HEK293 (cell line): ENCODE results near the gene MYH11.
A peak's percentile ranks its signal among the peaks of the same experiment; 100 is the strongest.

Experiments
- CTCF ChIA-PET: fragments of 350-600 bp; formaldehyde crosslinking; extraction: SDS; loops from one replicate; lab custom pipeline; 2021; ENCODE audit warnings: antibody characterized with exemption; lab: Yijun Ruan, JAX
- POLR2A ChIA-PET: fragments of 300-600 bp; formaldehyde crosslinking; extraction: SDS; loops from one replicate; lab custom pipeline; 2020; ENCODE audit warnings: antibody characterized with exemption, inconsistent platforms; lab: Yijun Ruan, JAX
- H3K27ac ChIP-seq: fragments of 200-500 bp; sonication (Bioruptor generic); 2 replicates; pipeline ENCODE4 v1.5.1; 2014; ENCODE audit warnings: low read depth, low read length, control low read depth, inconsistent platforms; ENCODE audit errors: extremely low read depth
- H3K36me3 ChIP-seq, 2 experiments: fragments of 200-500 bp in 1 of 2; sonication (Bioruptor generic) in 1 of 2; 1 replicate in 1 of 2; 2 replicates in 1 of 2; pipeline ENCODE4 v1.5.1; 2014 to 2017; ENCODE audit warnings: inconsistent platforms in 2 of 2, low read length in 2 of 2; ENCODE audit not compliant: control insufficient read depth in 2 of 2, insufficient read depth in 1 of 2
- H3K4me1 ChIP-seq: fragments of 200-500 bp; sonication (Bioruptor generic); 2 replicates; pipeline ENCODE4 v1.5.1; 2014; ENCODE audit warnings: mild to moderate bottlenecking, low read length, inconsistent platforms; ENCODE audit not compliant: control insufficient read depth, insufficient read depth
- H3K4me3 ChIP-seq: 2 replicates; pipeline ENCODE4 v1.5.1; 2011; ENCODE audit warnings: low read depth, mild to moderate bottlenecking, control low read depth, low read length, moderate library complexity
- H3K9me3 ChIP-seq: fragments of 200-500 bp; sonication (Bioruptor generic); 2 replicates; pipeline ENCODE4 v1.5.1; 2014; ENCODE audit warnings: low read depth, low read length, inconsistent platforms; ENCODE audit not compliant: control insufficient read depth, insufficient read depth
- BCL11A ChIP-seq: fragments of 450-650 bp; formaldehyde crosslinking; IDR thresholded peaks from 2 replicates; pipeline ENCODE4 v1.5.1; 2016; ENCODE audit warnings: low read depth, missing biosample characterization, missing genetic modification characterization
- IKZF3 ChIP-seq: fragments of 450-650 bp; IDR thresholded peaks from 2 replicates; pipeline ENCODE4 v1.5.0; 2018; ENCODE audit warnings: missing biosample characterization, mild to moderate bottlenecking, missing genetic modification characterization, moderate library complexity
- MEIS1 ChIP-seq: sonication (generic); formaldehyde crosslinking; IDR thresholded peaks from 2 replicates; pipeline ENCODE4 v1.8.1; 2022; ENCODE audit warnings: missing genetic modification reagents, mild to moderate bottlenecking, borderline replicate concordance
- SETDB1 ChIP-seq: IDR thresholded peaks from one replicate; pipeline ENCODE4 v1.6.1; 2017; ENCODE audit warnings: mild to moderate bottlenecking, low read length, moderate library complexity, mixed read lengths; ENCODE audit not compliant: insufficient read length
- TCF7L2 ChIP-seq: IDR thresholded peaks from 2 replicates; pipeline ENCODE4 v1.6.1; 2011; ENCODE audit warnings: low read depth, mild to moderate bottlenecking, inconsistent platforms, low read length, moderate library complexity, borderline replicate concordance
- ZEB2 ChIP-seq: fragments of 450-650 bp; formaldehyde crosslinking; IDR thresholded peaks from 2 replicates; pipeline ENCODE4 v1.5.1; 2016; ENCODE audit warnings: missing biosample characterization, missing genetic modification characterization
- ZNF132 ChIP-seq: fragments of 450-650 bp; formaldehyde crosslinking; IDR thresholded peaks from 2 replicates; pipeline ENCODE4 v1.5.1; 2017; ENCODE audit warnings: missing biosample characterization, missing genetic modification characterization, borderline replicate concordance
- ZNF155 ChIP-seq: fragments of 450-650 bp; formaldehyde crosslinking; IDR thresholded peaks from 2 replicates; pipeline ENCODE4 v1.5.1; 2016; ENCODE audit warnings: missing biosample characterization, missing genetic modification characterization
- ZNF223 ChIP-seq: fragments of 450-650 bp; formaldehyde crosslinking; IDR thresholded peaks from 2 replicates; pipeline ENCODE4 v1.5.1; 2016; ENCODE audit warnings: missing biosample characterization, missing genetic modification characterization
- ZNF239 ChIP-seq: fragments of 450-650 bp; formaldehyde crosslinking; IDR thresholded peaks from 2 replicates; pipeline ENCODE4 v1.5.1; 2016; ENCODE audit warnings: missing biosample characterization, missing genetic modification characterization
- ZNF366 ChIP-seq: fragments of 450-650 bp; formaldehyde crosslinking; conservative IDR thresholded peaks from 2 replicates; pipeline ENCODE4 v1.5.1; 2016; ENCODE audit warnings: missing biosample characterization, missing genetic modification characterization
- ZNF37A ChIP-seq: fragments of 450-650 bp; IDR thresholded peaks from 2 replicates; pipeline ENCODE4 v1.5.1; 2018; ENCODE audit warnings: missing biosample characterization, missing genetic modification characterization
- ZNF529 ChIP-seq: fragments of 450-650 bp; formaldehyde crosslinking; IDR thresholded peaks from 2 replicates; pipeline ENCODE4 v1.5.1; 2017; ENCODE audit warnings: missing genetic modification characterization, missing biosample characterization; ENCODE audit not compliant: insufficient replicate concordance
- ZNF548 ChIP-seq: fragments of 450-650 bp; formaldehyde crosslinking; IDR thresholded peaks from 2 replicates; pipeline ENCODE4 v1.5.1; 2016; ENCODE audit warnings: missing biosample characterization, missing genetic modification characterization
- ZNF560 ChIP-seq: fragments of 450-650 bp; formaldehyde crosslinking; IDR thresholded peaks from 2 replicates; pipeline ENCODE4 v1.5.1; 2017; ENCODE audit warnings: missing biosample characterization, missing genetic modification characterization, borderline replicate concordance
- ZNF626 ChIP-seq: fragments of 450-650 bp; sonication (Bioruptor Pico); formaldehyde crosslinking; IDR thresholded peaks from 2 replicates; pipeline ENCODE4 v1.5.1; 2018; ENCODE audit warnings: missing biosample characterization, missing genetic modification characterization, inconsistent platforms
- ZNF664 ChIP-seq: fragments of 450-650 bp; formaldehyde crosslinking; IDR thresholded peaks from 2 replicates; pipeline ENCODE4 v1.5.1; 2016; ENCODE audit warnings: missing biosample characterization, missing genetic modification characterization
- ZNF670 ChIP-seq: fragments of 450-650 bp; formaldehyde crosslinking; IDR thresholded peaks from 2 replicates; pipeline ENCODE4 v1.5.1; 2016; ENCODE audit warnings: missing biosample characterization, missing genetic modification characterization, low read depth
- TF ChIP-seq, protein P1 (sequence below): fragments of 450-650 bp; formaldehyde crosslinking; IDR thresholded peaks from 2 replicates; pipeline ENCODE4 v1.5.1; 2016; ENCODE audit warnings: missing biosample characterization, missing genetic modification characterization
- TF ChIP-seq, protein P2 (sequence below): fragments of 450-650 bp; formaldehyde crosslinking; IDR thresholded peaks from 2 replicates; pipeline ENCODE4; 2016; ENCODE audit warnings: missing biosample characterization, missing genetic modification characterization
- TF ChIP-seq, protein P3 (sequence below): fragments of 450-650 bp; formaldehyde crosslinking; IDR thresholded peaks from 2 replicates; pipeline ENCODE4 v1.5.1; 2016; ENCODE audit warnings: missing biosample characterization, missing genetic modification characterization
- TF ChIP-seq, protein P4 (sequence below): fragments of 450-650 bp; formaldehyde crosslinking; IDR thresholded peaks from 2 replicates; pipeline ENCODE4 v1.5.1; 2016; ENCODE audit warnings: missing biosample characterization, missing genetic modification characterization, low read depth

Gene MYH11

DNA sequence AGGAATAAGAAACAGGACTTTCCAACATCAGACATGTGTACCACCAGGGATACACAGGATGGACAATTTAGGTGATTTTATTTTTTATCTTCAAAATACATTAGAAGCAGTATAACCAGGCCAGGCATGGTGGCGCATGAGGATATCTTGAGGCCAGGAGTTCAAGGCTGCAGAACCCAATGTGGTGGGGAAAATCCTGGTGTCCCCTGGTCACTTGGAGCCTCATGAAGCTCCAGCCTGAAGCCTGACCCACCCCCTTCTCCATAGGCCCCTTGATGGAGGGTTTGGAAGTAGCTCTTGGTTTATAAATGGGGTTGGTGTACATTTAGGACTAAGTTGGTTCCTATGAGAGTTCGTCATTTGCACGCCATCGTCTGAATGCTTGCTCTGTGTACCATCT lies 88.6 kb downstream of the MYH11 start:
- ChIA-PET CTCF (no interaction called here), POLR2A (no interaction called here)
- Histone ChIP-seq H3K9me3 (no peaks in the 10 kb centered on the region), H3K36me3 (no peaks in the 10 kb centered on the region), H3K4me1 (no peaks in the 10 kb centered on the region), H3K27ac (no peak overlapping the region), H3K4me3 (no peak overlapping the region)
- TF ChIP-seq ZNF670 (tag by site-specific recombination), result no peak
- TF ChIP-seq, protein P1, sequence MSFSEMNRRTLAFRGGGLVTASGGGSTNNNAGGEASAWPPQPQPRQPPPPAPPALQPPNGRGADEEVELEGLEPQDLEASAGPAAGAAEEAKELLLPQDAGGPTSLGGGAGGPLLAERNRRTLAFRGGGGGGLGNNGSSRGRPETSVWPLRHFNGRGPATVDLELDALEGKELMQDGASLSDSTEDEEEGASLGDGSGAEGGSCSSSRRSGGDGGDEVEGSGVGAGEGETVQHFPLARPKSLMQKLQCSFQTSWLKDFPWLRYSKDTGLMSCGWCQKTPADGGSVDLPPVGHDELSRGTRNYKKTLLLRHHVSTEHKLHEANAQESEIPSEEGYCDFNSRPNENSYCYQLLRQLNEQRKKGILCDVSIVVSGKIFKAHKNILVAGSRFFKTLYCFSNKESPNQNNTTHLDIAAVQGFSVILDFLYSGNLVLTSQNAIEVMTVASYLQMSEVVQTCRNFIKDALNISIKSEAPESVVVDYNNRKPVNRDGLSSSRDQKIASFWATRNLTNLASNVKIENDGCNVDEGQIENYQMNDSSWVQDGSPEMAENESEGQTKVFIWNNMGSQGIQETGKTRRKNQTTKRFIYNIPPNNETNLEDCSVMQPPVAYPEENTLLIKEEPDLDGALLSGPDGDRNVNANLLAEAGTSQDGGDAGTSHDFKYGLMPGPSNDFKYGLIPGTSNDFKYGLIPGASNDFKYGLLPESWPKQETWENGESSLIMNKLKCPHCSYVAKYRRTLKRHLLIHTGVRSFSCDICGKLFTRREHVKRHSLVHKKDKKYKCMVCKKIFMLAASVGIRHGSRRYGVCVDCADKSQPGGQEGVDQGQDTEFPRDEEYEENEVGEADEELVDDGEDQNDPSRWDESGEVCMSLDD (tag by site-specific recombination), result no peak
- no peak for TF ChIP-seq SETDB1
- TF ChIP-seq, protein P2, sequence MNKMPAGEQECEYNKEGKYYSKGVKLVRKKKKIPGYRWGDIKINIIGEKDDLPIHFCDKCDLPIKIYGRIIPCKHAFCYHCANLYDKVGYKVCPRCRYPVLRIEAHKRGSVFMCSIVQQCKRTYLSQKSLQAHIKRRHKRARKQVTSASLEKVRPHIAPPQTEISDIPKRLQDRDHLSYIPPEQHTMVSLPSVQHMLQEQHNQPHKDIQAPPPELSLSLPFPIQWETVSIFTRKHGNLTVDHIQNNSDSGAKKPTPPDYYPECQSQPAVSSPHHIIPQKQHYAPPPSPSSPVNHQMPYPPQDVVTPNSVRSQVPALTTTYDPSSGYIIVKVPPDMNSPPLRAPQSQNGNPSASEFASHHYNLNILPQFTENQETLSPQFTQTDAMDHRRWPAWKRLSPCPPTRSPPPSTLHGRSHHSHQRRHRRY (tag by site-specific recombination), result no peak
- TF ChIP-seq, protein P3, sequence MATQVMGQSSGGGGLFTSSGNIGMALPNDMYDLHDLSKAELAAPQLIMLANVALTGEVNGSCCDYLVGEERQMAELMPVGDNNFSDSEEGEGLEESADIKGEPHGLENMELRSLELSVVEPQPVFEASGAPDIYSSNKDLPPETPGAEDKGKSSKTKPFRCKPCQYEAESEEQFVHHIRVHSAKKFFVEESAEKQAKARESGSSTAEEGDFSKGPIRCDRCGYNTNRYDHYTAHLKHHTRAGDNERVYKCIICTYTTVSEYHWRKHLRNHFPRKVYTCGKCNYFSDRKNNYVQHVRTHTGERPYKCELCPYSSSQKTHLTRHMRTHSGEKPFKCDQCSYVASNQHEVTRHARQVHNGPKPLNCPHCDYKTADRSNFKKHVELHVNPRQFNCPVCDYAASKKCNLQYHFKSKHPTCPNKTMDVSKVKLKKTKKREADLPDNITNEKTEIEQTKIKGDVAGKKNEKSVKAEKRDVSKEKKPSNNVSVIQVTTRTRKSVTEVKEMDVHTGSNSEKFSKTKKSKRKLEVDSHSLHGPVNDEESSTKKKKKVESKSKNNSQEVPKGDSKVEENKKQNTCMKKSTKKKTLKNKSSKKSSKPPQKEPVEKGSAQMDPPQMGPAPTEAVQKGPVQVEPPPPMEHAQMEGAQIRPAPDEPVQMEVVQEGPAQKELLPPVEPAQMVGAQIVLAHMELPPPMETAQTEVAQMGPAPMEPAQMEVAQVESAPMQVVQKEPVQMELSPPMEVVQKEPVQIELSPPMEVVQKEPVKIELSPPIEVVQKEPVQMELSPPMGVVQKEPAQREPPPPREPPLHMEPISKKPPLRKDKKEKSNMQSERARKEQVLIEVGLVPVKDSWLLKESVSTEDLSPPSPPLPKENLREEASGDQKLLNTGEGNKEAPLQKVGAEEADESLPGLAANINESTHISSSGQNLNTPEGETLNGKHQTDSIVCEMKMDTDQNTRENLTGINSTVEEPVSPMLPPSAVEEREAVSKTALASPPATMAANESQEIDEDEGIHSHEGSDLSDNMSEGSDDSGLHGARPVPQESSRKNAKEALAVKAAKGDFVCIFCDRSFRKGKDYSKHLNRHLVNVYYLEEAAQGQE, result no peak
- no peak for TF ChIP-seq ZNF37A (tag by site-specific recombination)
- TF ChIP-seq TCF7L2, result no peak
- no peak for TF ChIP-seq ZEB2
- TF ChIP-seq ZNF132, result no peak
- TF ChIP-seq MEIS1 (CRISPR knock-in tag), result no peak
- TF ChIP-seq ZNF223 (tag by site-specific recombination), result no peak
- TF ChIP-seq BCL11A, result no peak
- TF ChIP-seq ZNF664 (tag by site-specific recombination), result no peak
- TF ChIP-seq ZNF239, result no peak
- TF ChIP-seq ZNF560, result no peak
- no peak for TF ChIP-seq ZNF529 (tag by site-specific recombination)
- TF ChIP-seq IKZF3, result no peak
- TF ChIP-seq ZNF155 (tag by site-specific recombination), result no peak
- TF ChIP-seq, all 188 proteins: peak for 0

DNA sequence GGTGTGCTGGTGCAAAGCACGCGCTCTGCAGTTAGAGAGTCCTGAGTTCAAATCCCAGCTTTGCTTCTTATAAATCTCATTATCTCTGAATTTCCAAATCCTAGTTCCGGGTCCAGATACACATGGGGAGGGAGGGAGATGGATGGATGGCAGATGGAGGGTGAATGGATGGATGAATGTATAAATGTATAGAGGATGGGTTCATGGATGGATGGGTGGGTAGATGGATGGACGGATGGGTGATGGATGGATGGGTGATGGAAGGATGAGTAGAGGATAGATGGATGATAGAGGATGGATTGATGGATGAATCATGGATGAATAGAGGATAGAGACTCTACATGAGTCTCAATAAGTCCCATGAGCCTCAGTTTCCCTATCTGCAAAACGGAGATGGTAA lies 89.9 kb downstream of the MYH11 start:
- no peaks in the 10 kb centered on the region for H3K4me1 ChIP-seq
- no peaks in the 10 kb centered on the region for H3K36me3 ChIP-seq
- ChIA-PET CTCF (interaction anchor here (0.6 to 1.4 kb wide), 4 partner anchors 21 to 360 kb away, joined by 3 to 6 read pairs (median 4); no protein-coding TSS in a partner anchor), POLR2A (no interaction called here)
- TF ChIP-seq ZNF132, result no peak
- TF ChIP-seq ZNF626 (tag by site-specific recombination), result no peak
- TF ChIP-seq ZNF366 (tag by site-specific recombination), result peak; percentile 85
- peak; percentile 24; the same call in 1 of the 2 replicates for TF ChIP-seq ZNF548 (tag by site-specific recombination)
- TF ChIP-seq, protein P4, sequence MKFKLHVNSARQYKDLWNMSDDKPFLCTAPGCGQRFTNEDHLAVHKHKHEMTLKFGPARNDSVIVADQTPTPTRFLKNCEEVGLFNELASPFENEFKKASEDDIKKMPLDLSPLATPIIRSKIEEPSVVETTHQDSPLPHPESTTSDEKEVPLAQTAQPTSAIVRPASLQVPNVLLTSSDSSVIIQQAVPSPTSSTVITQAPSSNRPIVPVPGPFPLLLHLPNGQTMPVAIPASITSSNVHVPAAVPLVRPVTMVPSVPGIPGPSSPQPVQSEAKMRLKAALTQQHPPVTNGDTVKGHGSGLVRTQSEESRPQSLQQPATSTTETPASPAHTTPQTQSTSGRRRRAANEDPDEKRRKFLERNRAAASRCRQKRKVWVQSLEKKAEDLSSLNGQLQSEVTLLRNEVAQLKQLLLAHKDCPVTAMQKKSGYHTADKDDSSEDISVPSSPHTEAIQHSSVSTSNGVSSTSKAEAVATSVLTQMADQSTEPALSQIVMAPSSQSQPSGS (tag by site-specific recombination), result no peak
- no peak overlapping the region for H3K4me3 ChIP-seq
- no peak overlapping the region for H3K27ac ChIP-seq
- H3K9me3 ChIP-seq, result no peaks in the 10 kb centered on the region
